NCI-H2171 (cell line): Measurements from ENCODE around the gene ANKLE2.
"Not testable (repeated sequence)": the region's sequence is repeated elsewhere in the genome, so short reads cannot be mapped to it uniquely, and the experiment has no call there.

Experiments
- DNase-seq: peaks from one replicate; lab custom pipeline; 2025; lab: John Stamatoyannopoulos, UW

Gene ANKLE2

DNA sequence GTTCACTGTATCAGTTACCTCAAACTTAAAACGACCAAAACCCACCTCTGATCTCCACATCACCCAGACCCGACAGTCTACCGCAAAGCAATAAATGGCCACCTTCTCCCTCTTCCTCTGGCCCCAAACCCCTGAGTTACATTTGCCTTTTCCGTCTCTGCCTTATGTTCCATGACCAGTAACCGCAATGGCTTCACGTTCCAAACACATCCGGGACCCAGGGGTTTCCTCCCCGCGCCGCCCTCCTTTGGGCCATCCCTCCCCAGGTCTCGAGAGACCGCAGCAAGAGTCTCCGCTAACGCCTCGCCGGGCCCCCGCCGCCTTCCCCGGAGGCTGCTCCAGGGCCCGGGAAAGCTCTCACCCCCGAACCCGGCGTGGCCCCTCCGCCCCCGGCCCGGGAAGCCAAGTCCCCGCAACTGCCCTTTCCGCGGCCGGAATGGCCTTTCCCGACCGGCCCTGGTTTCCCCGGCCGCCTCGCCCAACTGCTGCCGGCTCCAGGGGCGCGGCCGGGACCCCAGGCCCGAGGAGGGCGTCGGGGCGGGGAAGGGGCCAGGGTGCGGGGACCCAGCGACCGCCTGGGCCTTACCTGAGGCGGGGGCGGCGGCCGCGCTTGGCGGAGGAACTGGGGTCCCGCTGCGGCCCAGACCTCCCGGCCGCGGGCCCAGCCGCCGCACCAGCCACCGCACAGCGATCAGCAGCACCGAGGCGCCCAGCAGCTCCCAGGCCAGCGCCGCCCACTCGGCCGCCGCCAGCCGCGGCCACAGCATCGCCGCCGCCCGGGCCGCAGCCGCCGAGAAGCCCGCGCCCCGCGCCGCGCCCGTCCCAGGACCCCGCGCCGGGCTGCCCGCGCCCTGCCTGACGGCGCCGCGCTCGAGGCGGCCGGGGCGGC is at the start of gene ANKLE2:
ANKLE2 (minus strand) TSS at position 801 of the 889 bp plus-strand sequence; CDS start at position 767, 34 bp downstream.
- DNase-seq = peak; percentile 48

DNA sequence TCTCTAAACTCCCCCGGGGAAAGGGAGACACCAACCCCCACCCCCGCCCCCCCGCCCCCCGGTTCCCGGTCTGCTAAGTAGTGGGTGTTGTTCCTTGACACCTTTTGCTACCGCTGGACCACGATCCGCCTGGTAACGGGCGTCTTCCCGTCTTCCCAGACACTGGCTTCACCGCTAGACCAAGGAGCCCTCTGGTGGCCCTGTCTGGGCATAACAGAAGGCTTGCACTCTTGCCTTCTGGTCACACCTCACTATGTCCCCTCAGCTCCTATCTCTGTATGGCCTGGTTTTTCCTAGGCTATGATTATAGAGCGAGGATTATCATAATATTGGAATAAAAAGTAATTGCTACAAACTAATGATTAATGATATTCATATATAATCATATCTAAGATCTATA is 47.8 kb upstream of the ANKLE2 start:
- not testable (repeated sequence) for DNase-seq

DNA sequence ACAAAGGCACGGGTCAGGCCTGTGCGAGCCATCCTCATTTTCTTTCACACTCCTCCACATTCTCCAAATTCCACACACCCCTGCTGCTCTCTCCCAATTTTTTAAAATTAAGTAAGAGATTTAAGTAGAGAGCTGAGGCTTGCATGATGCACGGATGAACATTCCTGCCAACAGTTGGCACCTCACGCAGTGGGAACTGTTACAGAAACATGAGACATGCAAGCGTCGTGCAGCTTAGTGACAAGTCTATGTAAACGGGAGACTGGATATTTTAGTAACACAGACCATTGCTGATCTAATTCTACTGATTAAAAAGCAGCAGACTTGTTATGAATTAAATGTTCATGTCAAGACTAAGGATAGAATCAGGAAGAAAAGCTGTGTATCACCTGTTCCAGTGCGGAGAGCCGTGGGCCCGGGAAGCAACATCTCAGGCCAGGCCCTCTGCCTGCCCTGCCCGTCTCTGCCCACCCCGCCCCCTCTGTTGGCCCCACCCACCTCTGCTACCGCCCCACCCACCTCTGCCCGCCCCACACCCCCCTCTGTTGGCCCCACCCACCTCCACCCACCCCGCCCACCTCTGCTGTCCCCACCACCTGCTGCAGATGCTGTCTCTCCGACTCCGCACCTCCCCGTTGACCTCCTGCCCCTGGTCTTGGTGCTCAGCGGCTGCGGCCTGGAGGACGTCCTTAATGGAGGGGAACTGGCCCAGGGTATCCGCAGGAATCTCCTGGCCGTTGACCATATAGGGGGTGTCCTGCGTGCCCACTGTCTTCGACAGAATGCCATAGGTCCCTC is 45.9 kb upstream of the ANKLE2 start:
- DNase-seq = no peak

DNA sequence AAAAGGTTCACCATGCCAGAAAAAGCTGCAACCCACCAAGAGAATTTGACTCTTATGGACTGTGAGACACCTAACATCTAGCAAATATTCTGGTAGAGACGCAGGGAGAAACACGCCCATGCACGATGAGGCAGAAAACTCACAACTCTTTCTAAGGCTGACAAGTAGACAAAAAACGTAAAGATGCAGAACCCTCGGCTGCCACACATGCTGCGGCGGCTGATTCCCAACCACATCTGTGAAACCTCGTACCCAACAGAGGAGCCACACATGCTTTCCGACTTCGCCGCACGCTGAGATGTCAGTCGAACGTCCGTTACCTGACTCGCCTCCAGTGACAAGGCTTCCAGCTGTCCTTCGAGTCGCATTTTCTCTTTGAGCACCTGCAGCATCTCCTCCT is 45.2 kb upstream of the ANKLE2 start:
- no peak for DNase-seq

- no peak for DNase-seq
Observed at GRCh38 chr12:132804426-132804861, 42.8 kb upstream of the ANKLE2 start.

DNA sequence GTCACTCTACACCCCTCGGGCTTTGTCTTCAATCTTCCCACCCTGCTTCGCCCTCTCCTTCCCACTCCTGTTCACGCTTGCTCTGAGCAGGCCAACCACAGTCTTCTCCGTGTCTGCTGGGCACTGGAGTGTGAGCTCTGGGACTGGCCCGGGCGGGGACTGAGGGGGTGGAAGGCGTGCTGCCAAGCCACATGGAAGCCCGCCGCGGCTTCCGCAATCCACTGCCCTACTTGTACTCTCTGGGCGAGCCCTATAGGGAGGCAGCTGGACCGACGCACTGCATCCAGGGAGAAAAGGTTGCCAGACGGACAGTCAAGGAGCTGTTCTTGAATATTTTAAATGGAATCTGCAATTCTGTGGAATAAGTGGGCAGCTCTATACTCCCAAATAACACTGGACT is 42.3 kb upstream of the ANKLE2 start:
- DNase-seq = no peak

- DNase-seq = no peak
Observed at GRCh38 chr12:132803125-132803524, 41.5 kb upstream of the ANKLE2 start.

- no peak for DNase-seq
Observed at GRCh38 chr12:132801741-132802140, 40.1 kb upstream of the ANKLE2 start.

DNA sequence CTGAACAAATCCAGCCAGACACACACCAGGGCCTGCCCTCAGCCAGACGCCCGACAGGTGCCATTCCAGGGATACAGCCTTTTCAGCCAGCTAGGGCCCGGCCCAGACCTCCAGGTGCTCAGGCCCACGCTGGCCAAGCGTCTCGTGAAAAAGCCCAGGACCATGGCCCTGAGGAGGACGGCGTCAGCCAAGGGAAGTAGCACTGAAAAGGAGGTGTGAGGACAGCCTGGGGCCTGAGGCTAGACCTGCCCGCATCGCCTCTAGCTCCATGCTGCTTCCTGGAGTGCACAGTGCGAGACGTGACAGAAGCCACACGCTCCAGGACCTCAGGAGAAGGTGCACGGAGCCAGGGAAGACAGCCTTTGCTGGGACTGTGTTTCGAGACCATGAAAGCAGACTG is 37.2 kb upstream of the ANKLE2 start:
- no peak for DNase-seq

GRCh38 chr12:132797820-132798570 is 36.4 kb upstream of the ANKLE2 start:
- no peak for DNase-seq

DNA sequence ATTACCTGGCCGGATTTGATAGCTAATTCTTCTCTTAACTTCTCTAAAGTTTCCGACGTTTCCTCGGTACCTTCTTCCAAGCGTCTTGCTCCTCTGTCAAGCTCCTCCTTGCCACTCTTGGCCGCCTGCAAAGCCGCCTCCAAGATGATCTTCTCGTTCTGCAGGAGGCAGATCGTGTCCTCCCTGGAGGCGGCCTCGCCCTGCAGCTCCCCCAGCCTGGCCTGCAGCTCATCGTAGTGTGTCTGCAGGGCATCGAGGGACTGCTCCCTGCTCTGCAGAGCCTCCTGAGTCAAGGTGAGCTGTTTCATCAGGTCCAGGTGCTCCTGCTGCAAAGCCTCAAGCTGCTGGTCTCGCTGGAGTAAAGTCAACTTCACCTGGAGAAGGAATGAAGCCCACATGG is 34.2 kb upstream of the ANKLE2 start:
- no peak for DNase-seq

DNA sequence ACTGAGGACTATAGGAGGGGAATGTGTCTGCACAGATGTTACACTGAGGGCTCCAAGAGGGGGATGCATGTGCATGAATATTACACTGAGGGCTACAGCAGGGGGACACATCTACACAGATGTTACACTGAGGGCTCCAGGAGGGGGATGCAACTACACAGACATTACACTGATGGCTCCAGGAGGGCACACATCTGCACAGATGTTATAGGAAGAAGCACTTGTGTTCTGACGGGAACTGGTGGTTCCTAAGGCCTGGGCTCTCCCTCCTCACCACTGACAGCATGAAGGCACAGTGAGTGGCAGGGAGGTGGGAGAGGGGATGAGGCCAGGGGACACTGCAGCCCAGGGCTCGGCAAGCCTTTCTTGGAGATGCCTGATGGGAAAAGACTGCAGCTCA is 30.3 kb upstream of the ANKLE2 start:
- DNase-seq = not testable (repeated sequence)

- no peak for DNase-seq
Observed at GRCh38 chr12:132789099-132789471, 27.5 kb upstream of the ANKLE2 start.

GRCh38 chr12:132788375-132789098 is 26.9 kb upstream of the ANKLE2 start:
- no peak for DNase-seq

DNA sequence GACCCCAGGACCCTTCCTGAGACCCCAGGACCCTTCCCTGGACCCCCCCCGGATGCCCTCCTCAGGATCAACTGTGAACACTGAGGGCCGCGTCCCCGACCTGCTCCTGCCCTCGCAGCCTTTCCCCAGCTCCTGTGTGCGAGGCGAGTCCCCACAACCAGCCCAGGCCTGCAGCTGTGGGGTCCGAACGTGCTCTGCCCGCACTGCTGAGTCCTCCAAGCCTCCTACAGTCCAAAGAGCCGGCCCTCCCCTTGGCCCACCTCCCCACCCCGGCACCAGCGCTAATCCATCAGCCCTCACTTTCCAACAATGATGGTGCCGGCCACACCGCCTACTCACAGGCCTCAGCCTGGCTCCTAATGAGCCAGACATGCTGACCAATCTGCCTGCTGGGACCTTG is 26.2 kb upstream of the ANKLE2 start:
- no peak for DNase-seq

GRCh38 chr12:132786192-132786591 is 24.6 kb upstream of the ANKLE2 start:
- no peak for DNase-seq

GRCh38 chr12:132784580-132784979 is 22.9 kb upstream of the ANKLE2 start:
- DNase-seq = no peak

DNA sequence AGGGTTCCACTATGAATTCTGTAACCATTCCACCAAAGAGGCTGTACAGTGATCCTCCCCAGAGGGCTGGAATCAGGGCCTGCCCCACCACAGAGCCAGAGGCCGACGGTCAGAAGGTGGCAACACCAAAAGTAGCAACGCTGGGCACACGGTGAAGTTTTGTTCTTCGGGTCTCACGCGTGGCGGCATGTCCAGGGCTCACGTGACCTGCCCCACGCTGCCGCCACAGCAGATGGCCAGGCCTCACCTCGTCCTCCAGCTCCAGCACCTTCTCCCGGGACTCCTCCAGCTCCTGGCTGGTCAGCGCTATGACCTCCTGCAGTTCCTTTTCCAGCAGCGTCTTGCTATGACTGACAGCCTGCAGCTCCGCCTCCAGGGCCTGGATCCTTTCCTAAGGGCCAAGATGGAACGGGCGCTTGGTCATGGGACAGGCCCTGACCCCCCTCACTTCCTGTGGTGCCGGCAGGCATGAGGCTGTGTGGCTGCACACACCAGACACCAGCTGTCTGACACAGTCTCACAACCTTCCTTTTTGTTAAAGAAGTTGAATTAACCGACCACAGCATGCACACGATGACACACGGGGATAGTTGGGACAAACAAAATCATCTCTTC is 22.4 kb upstream of the ANKLE2 start:
- DNase-seq = no peak

DNA sequence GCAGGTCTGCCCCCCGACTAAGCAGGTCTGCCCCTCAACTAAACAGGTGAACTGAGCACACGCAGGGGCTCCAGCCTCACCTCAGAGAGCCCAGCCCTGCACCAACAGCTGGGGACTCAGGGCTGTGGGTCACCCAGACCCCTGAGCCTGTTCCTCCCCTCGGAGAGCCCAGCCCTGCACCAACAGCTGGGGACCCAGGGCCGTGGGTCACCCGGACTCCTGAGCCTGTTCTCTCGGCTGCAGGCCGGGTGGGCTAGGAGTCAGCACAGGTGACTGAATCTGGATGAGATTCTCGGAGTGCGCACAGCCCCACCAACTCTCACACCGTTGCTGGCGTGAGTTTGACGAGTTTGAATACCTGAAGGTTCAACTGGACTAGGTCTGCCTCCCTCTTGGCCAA is 20.3 kb upstream of the ANKLE2 start:
- DNase-seq = no peak

GRCh38 chr12:132779781-132780353 is 18.2 kb upstream of the ANKLE2 start:
- no peak for DNase-seq

DNA sequence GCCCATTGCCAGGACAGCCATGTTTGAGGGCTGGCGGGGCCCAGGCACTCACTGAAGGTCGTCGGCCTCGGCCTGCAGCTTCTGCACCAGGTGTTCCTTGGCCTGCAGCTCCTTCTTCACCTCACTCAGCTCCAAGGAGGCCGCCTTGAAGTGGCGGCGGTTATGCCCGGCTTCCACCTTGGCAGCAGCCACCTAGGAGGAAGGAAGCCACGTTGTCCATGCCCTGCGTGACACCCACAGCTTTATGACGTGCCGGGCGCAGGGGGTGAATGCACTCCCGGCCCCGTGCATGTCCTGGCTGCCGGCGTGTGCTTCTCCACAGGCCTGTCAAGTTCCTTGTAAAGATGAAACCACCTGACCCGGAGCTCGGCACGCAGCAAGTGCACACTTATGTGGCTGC is 16.0 kb upstream of the ANKLE2 start:
- no peak for DNase-seq
